ENCODE data around the gene C13orf42. TPM values are rescaled to one million over a fixed set of nuclear protein-coding genes. Genes with fewer than 3 reads are reported as not detected.

Gene C13orf42
- total and polyA plus RNA-seq, 9 donors = 0.04 TPM; not detected in 8

- intact Hi-C loops (cut with DNase I) = no loop called here
- Histone ChIP-seq H3K36me3 (no peaks in the 10 kb centered on the region), H3K27me3 (no peaks in the 10 kb centered on the region), H3K4me3 (no peak overlapping the region), H3K9me3 (no peaks in the 10 kb centered on the region), H3K27ac (no peak overlapping the region), H3K4me1 (ENCODE audit: insufficient read depth) (no peaks in the 10 kb centered on the region)
- DNase-seq = no peak
- TF ChIP-seq EP300 (IDR thresholded peaks at IDR 0.05) (no peak), POLR2A (IDR thresholded peaks at IDR 0.05) (no peak), CTCF (IDR thresholded peaks at IDR 0.05) (no peak)
- WGBS, 3 donors = 58 to 75% (median 69%) methylated on average over 4 of the region's 4 CpGs
These were observed 13.6 kb downstream of the C13orf42 start for GRCh38 chr13:51097353-51098043.

- Histone ChIP-seq H3K4me3 (no peak overlapping the region), H3K4me1 (ENCODE audit: insufficient read depth) (no peaks in the 10 kb centered on the region), H3K27ac (no peak overlapping the region), H3K36me3 (no peaks in the 10 kb centered on the region), H3K9me3 (no peaks in the 10 kb centered on the region), H3K27me3 (no peaks in the 10 kb centered on the region)
- no peak for DNase-seq
- intact Hi-C loops (cut with DNase I) = no loop called here
- no peak for TF ChIP-seq CTCF (IDR thresholded peaks at IDR 0.05)
- TF ChIP-seq POLR2A (IDR thresholded peaks at IDR 0.05) = no peak
- TF ChIP-seq EP300 (IDR thresholded peaks at IDR 0.05) = no peak
- WGBS, 3 donors = 37 to 65% (median 56%) methylated on average over 1 of the region's 1 CpG
These were observed 14.9 kb downstream of the C13orf42 start for GRCh38 chr13:51096131-51096530.

DNA sequence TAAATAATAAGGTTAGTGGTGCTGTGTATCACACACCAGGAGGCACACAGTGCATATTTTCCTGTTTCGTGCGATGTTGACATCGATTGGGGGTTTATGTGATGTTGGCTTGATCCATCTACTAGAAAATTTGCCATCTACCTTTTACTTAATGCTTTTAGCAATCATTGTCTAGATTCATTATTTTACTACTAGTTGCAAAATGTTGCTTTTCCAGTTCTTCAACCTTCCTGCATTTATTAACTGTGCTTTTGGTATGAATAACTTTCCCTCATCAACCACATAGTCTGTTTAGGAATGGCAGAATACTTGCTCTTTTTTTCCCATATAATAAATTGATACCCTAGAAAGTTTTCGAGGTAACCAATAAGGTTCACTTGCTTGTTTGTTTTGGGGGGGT, 17.5 kb downstream of the C13orf42 start:
- no peak overlapping the region for H3K4me3 ChIP-seq
- no peaks in the 10 kb centered on the region for H3K36me3 ChIP-seq
- intact Hi-C loops (cut with DNase I) = no loop called here
- no peaks in the 10 kb centered on the region for H3K4me1 ChIP-seq (ENCODE audit: insufficient read depth)
- H3K9me3 ChIP-seq = no peaks in the 10 kb centered on the region
- WGBS, 3 donors = 95 to 98% (median 95%) methylated on average over 4 of the region's 4 CpGs
- TF ChIP-seq EP300 (IDR thresholded peaks at IDR 0.05) (no peak), POLR2A (IDR thresholded peaks at IDR 0.05) (no peak), CTCF (IDR thresholded peaks at IDR 0.05) (no peak)
- no peak for DNase-seq
- H3K27me3 ChIP-seq = no peaks in the 10 kb centered on the region
- no peak overlapping the region for H3K27ac ChIP-seq

DNA sequence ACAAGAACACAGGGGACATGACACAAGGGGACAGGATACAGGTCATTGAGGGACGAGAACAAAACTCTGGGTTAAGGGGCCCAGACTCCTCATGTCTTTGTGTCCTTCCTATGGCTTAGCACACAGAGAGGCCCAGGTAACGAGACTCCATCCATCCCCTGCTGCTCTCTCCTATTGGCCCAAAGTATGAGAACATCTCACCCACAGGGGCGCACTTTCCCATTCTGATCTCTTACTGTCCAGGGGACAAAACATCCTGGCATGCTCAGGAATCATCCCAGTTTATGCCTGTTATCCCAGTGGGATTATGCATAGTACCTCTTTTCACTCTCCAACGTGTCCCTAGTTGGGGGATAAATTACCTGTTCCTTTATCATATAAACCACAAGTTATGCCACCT, 19.2 kb downstream of the C13orf42 start:
- no peak for DNase-seq
- Histone ChIP-seq H3K4me3 (no peak overlapping the region), H3K9me3 (no peaks in the 10 kb centered on the region), H3K27ac (no peak overlapping the region), H3K27me3 (no peaks in the 10 kb centered on the region), H3K36me3 (no peaks in the 10 kb centered on the region), H3K4me1 (ENCODE audit: insufficient read depth) (no peaks in the 10 kb centered on the region)
- no peak for TF ChIP-seq CTCF (IDR thresholded peaks at IDR 0.05)
- TF ChIP-seq POLR2A (IDR thresholded peaks at IDR 0.05) = no peak
- no peak for TF ChIP-seq EP300 (IDR thresholded peaks at IDR 0.05)
- 85 to 88% (median 88%) methylated on average over 4 of the region's 4 CpGs for WGBS, 3 donors
- intact Hi-C loops (cut with DNase I) = no loop called here
